H1 (cell line): ENCODE data around the gene DUS1L. TPM values are rescaled to one million over a fixed set of nuclear protein-coding genes. Genes with fewer than 3 reads are reported as not detected.

Source experiments
- CTCF ChIA-PET: fragments of 300-600 bp; sonication (Branson Sonifier 250); formaldehyde crosslinking; loops from one replicate; lab custom pipeline; 2021; ENCODE audit not compliant: partially characterized antibody; lab: Charles Lee
- POLR2A ChIA-PET: fragments of 300-600 bp; sonication (Branson Sonifier 250); formaldehyde crosslinking; loops from one replicate; lab custom pipeline; 2021; ENCODE audit warnings: inconsistent platforms; ENCODE audit not compliant: partially characterized antibody; lab: Charles Lee
- DNase-seq, 2 experiments: peaks; one replicate each; pipeline versions ENCODE4 v3.0.0 to v3.0.0-alpha.2; 2010 to 2022; ENCODE audit warnings: low spot score in 2 of 2, low read depth in 1 of 2, mixed read lengths in 1 of 2
- FAIRE-seq: peaks from 2 replicates; lab custom pipeline; 2011; peaks lifted over from hg19 to GRCh38; lab: Jason Lieb, UNC
- H2AFZ ChIP-seq: 2 replicates; pipeline ENCODE4 v1.8.1; 2012; ENCODE audit warnings: low read length, inconsistent platforms
- H2AK5ac ChIP-seq: 2 replicates; pipeline ENCODE4 v1.6.1; 2013; ENCODE audit warnings: low read depth, low read length
- H2BK120ac ChIP-seq: replicated peaks from 2 replicates; pipeline ENCODE3; 2013; ENCODE audit warnings: low read depth, low read length, inconsistent platforms
- H2BK12ac ChIP-seq: 2 replicates; pipeline ENCODE4 v1.6.1; 2013; ENCODE audit warnings: low read depth, low read length
- H2BK15ac ChIP-seq: 2 replicates; pipeline ENCODE4 v1.6.1; 2013; ENCODE audit warnings: low read length
- H2BK20ac ChIP-seq: 2 replicates; pipeline ENCODE4 v1.6.1; 2013; ENCODE audit warnings: low read length
- H2BK5ac ChIP-seq: 2 replicates; pipeline ENCODE4 v1.6.1; 2013; ENCODE audit warnings: low read depth, low read length
- H3K14ac ChIP-seq: 2 replicates; pipeline ENCODE4 v1.6.1; 2013; ENCODE audit warnings: inconsistent platforms; ENCODE audit not compliant: insufficient read length
- H3K18ac ChIP-seq: 2 replicates; pipeline ENCODE4 v1.6.1; 2013; ENCODE audit warnings: low read length; ENCODE audit errors: extremely low read depth
- H3K23ac ChIP-seq: 2 replicates; pipeline ENCODE4 v1.6.1; 2013; ENCODE audit warnings: inconsistent platforms; ENCODE audit not compliant: insufficient read length
- H3K23me2 ChIP-seq: 2 replicates; pipeline ENCODE4 v1.6.1; 2013; ENCODE audit warnings: low read depth, low read length
- H3K27ac ChIP-seq: 2 replicates; pipeline ENCODE4 v1.6.1; 2011; ENCODE audit warnings: low read depth, low read length, inconsistent platforms
- H3K27me3 ChIP-seq, 4 experiments: replicated peaks in 1 of 4; 1 replicate in 1 of 4; 2 replicates in 3 of 4; pipeline versions ENCODE4 v1.6.1 to v1.8.1; 2011 to 2013; ENCODE audit warnings: low read length in 3 of 4, mild to moderate bottlenecking in 3 of 4, inconsistent platforms in 2 of 4, mixed read lengths in 2 of 4, moderate library complexity in 1 of 4; ENCODE audit not compliant: control insufficient read depth in 3 of 4, insufficient read depth in 3 of 4; ENCODE audit errors: extremely low read depth in 1 of 4
- H3K36me3 ChIP-seq, 4 experiments: 2 replicates each; pipeline versions ENCODE4 v1.6.1 to v1.8.1; 2011 to 2013; ENCODE audit warnings: mild to moderate bottlenecking in 4 of 4, low read length in 3 of 4, moderate library complexity in 2 of 4, control low read depth in 1 of 4, inconsistent platforms in 1 of 4; ENCODE audit not compliant: insufficient read depth in 4 of 4, control insufficient read depth in 2 of 4
- H3K4ac ChIP-seq: replicated peaks from 2 replicates; pipeline ENCODE3; 2013; ENCODE audit warnings: low read length, low read depth, mixed read lengths, inconsistent platforms; ENCODE audit not compliant: insufficient read length
- H3K4me1 ChIP-seq, 4 experiments: replicated peaks in 1 of 4; 1 replicate in 1 of 4; 2 replicates in 3 of 4; pipeline versions ENCODE4 v1.6.1 to v1.8.1; 2011 to 2013; ENCODE audit warnings: low read length in 3 of 4, inconsistent platforms in 2 of 4, mixed read lengths in 1 of 4; ENCODE audit not compliant: insufficient read depth in 4 of 4, control insufficient read depth in 3 of 4
- H3K4me2 ChIP-seq, 2 experiments: 2 replicates each; pipeline versions ENCODE4 v1.6.1 to v1.8.1; 2011 to 2013; ENCODE audit warnings: low read depth in 2 of 2, low read length in 2 of 2, control low read depth in 1 of 2, inconsistent platforms in 1 of 2, mild to moderate bottlenecking in 1 of 2; ENCODE audit not compliant: insufficient read depth in 1 of 2
- H3K4me3 ChIP-seq, 4 experiments: fragments of 200-600, 300-600 bp in 1 of 4; sonication (generic), shearing (Covaris generic), sonication (Bioruptor Twin) in 1 of 4; 2 replicates each; pipeline versions ENCODE4 v1.5.1 to v1.8.1; 2011 to 2016; ENCODE audit warnings: low read length in 4 of 4, low read depth in 3 of 4, control low read depth in 2 of 4, inconsistent platforms in 2 of 4, mild to moderate bottlenecking in 2 of 4, mixed read lengths in 1 of 4, moderate library complexity in 1 of 4; ENCODE audit not compliant: insufficient read depth in 2 of 4; ENCODE audit errors: extremely low read depth in 1 of 4
- H3K56ac ChIP-seq: replicated peaks from 2 replicates; pipeline ENCODE3; 2013; ENCODE audit warnings: low read depth, mild to moderate bottlenecking, mixed read lengths, low read length, inconsistent platforms; ENCODE audit not compliant: insufficient read length
- H3K79me1 ChIP-seq: 2 replicates; pipeline ENCODE4 v1.6.1; 2013; ENCODE audit warnings: low read depth, low read length, control low read depth
- H3K79me2 ChIP-seq, 2 experiments: 2 replicates each; pipeline versions ENCODE4 v1.6.1 to v1.8.1; 2012 to 2013; ENCODE audit warnings: low read length in 2 of 2, mild to moderate bottlenecking in 2 of 2, inconsistent platforms in 1 of 2; ENCODE audit not compliant: insufficient read depth in 2 of 2, control insufficient read depth in 1 of 2
- H3K9ac ChIP-seq, 4 experiments: replicated peaks in 1 of 4; 1 replicate in 1 of 4; 2 replicates in 3 of 4; pipeline versions ENCODE4 v1.6.1 to v1.8.1; 2011 to 2013; ENCODE audit warnings: low read depth in 3 of 4, low read length in 3 of 4, control low read depth in 2 of 4, mild to moderate bottlenecking in 2 of 4, moderate library complexity in 2 of 4, inconsistent platforms in 1 of 4; ENCODE audit errors: extremely low read depth in 1 of 4
- H3K9me3 ChIP-seq, 2 experiments: 2 replicates each; pipeline versions ENCODE4 v1.6.1 to v1.8.1; 2012 to 2013; ENCODE audit warnings: mild to moderate bottlenecking in 2 of 2, moderate library complexity in 2 of 2, control low read depth in 1 of 2, inconsistent platforms in 1 of 2, low read depth in 1 of 2, low read length in 1 of 2, mixed read lengths in 1 of 2; ENCODE audit not compliant: insufficient read depth in 2 of 2
- H4K20me1 ChIP-seq, 2 experiments: replicated peaks in 1 of 2; 2 replicates each; pipeline versions ENCODE3 to v1.8.1; 2011 to 2013; ENCODE audit warnings: inconsistent platforms in 2 of 2, low read length in 2 of 2, mild to moderate bottlenecking in 1 of 2; ENCODE audit not compliant: insufficient read depth in 2 of 2, control insufficient read depth in 1 of 2
- H4K5ac ChIP-seq: 2 replicates; pipeline ENCODE4 v1.6.1; 2013; ENCODE audit warnings: low read length, low read depth, mixed read lengths, inconsistent platforms; ENCODE audit not compliant: insufficient read length
- H4K8ac ChIP-seq: 2 replicates; pipeline ENCODE4 v1.8.0; 2013; ENCODE audit warnings: mild to moderate bottlenecking, moderate library complexity, low read length, inconsistent platforms; ENCODE audit not compliant: insufficient read depth; ENCODE audit errors: extremely low read depth
- H4K91ac ChIP-seq: replicated peaks from 2 replicates; pipeline ENCODE3; 2013; ENCODE audit warnings: low read length, mixed read lengths, inconsistent platforms; ENCODE audit not compliant: insufficient read length
- BRCA1 ChIP-seq: IDR thresholded peaks from 2 replicates; pipeline ENCODE4 v1.6.1; 2012; ENCODE audit warnings: low read depth, low read length, improper control_type of control experiment
- CHD2 ChIP-seq: IDR thresholded peaks from 2 replicates; pipeline ENCODE4 v1.6.1; 2012; ENCODE audit warnings: low read length, improper control_type of control experiment
- CTBP2 ChIP-seq: IDR thresholded peaks from 2 replicates; pipeline ENCODE4 v1.7.0; 2011; ENCODE audit warnings: borderline replicate concordance, mild to moderate bottlenecking, moderate library complexity, mixed read lengths, low read length; ENCODE audit not compliant: insufficient read depth, insufficient read length
- EP300 ChIP-seq, 2 experiments: IDR thresholded peaks; 1 replicate in 1 of 2; 2 replicates in 1 of 2; pipeline ENCODE4 v1.6.1; 2011 to 2012; ENCODE audit warnings: low read depth in 2 of 2, low read length in 2 of 2, mild to moderate bottlenecking in 2 of 2, borderline replicate concordance in 1 of 2, inconsistent platforms in 1 of 2, moderate library complexity in 1 of 2
- EZH2 ChIP-seq: fragments of 200-600 bp; sonication (generic); IDR thresholded peaks from 2 replicates; pipeline ENCODE4 v1.7.1; 2012; ENCODE audit warnings: low read depth, mild to moderate bottlenecking, moderate library complexity, low read length, inconsistent platforms; ENCODE audit not compliant: severe bottlenecking
- HDAC2 ChIP-seq, 2 experiments: fragments of 300-600 bp in 1 of 2; sonication (generic) in 1 of 2; IDR thresholded peaks; 2 replicates each; pipeline ENCODE4 v1.6.1; 2011 to 2012; ENCODE audit warnings: low read depth in 2 of 2, low read length in 2 of 2, mild to moderate bottlenecking in 2 of 2, moderate library complexity in 2 of 2, borderline replicate concordance in 1 of 2, inconsistent platforms in 1 of 2
- HDAC6 ChIP-seq: IDR thresholded peaks from one replicate; pipeline ENCODE4 v1.7.1; 2012; ENCODE audit warnings: low read depth, mild to moderate bottlenecking, inconsistent platforms, low read length, moderate library complexity
- KDM4A ChIP-seq: IDR thresholded peaks from one replicate; pipeline ENCODE4 v1.7.1; 2012; ENCODE audit warnings: low read depth, mild to moderate bottlenecking, moderate library complexity, low read length, inconsistent platforms; ENCODE audit not compliant: severe bottlenecking
- KDM5A ChIP-seq: fragments of 200-600 bp; IDR thresholded peaks from 2 replicates; pipeline ENCODE4 v1.7.1; 2012; ENCODE audit warnings: mild to moderate bottlenecking, low read length, inconsistent platforms, mixed read lengths
- YY1 ChIP-seq: IDR thresholded peaks from 2 replicates; pipeline ENCODE4 v1.6.1; 2011; ENCODE audit warnings: low read depth, mild to moderate bottlenecking, low read length
- WGBS, 2 experiments: shearing (Covaris generic) in 1 of 2; methylation state at CpG; one replicate each; pipeline versions ENCODE4 v1.1.6 to v1.1.7; 2013 to 2015; ENCODE audit warnings: low lambda C conversion rate in 2 of 2, mixed read lengths in 2 of 2, inconsistent platforms in 1 of 2, low coverage in 1 of 2, missing lambda C conversion rate in 1 of 2; ENCODE audit not compliant: insufficient replicate concordance in 2 of 2, insufficient coverage in 1 of 2, insufficient read length in 1 of 2; ENCODE audit errors: extremely low coverage in 1 of 2, missing lambda C conversion rate in 1 of 2; 5-methylcytosine and 5-hydroxymethylcytosine counted together
- polyA plus RNA-seq, 7 experiments: library from polyadenylated mRNA; depleted of rRNA in 3 of 7; stranded (reverse) in 5 of 7; unstranded in 2 of 7; fragments of >200 nt in 5 of 7; fragments of 200-250 nt in 2 of 7; gene quantifications; 1 replicate in 5 of 7; 2 replicates in 1 of 7; 4 replicates in 1 of 7; pipeline versions ENCODE4 v1.2.1 to v1.2.3, GENCODE V29; 2011 to 2013; ENCODE audit warnings: missing spikeins in 2 of 7, mixed read lengths in 2 of 7
- total RNA-seq: library from RNA; stranded (reverse); fragmentation: NEBNext Ultra II Directional; extraction: Animal tissue kit (Norgen Biotek cat#: 25700); gene quantifications from 2 replicates; pipeline ENCODE4 v1.2.1, GENCODE V29; 2021

Gene DUS1L
- total and polyA plus RNA-seq, 2 of the 8 experiments (the other 6 are each of a cell fraction or from before 2014, with no cell fraction given) = 34.5 to 69.1 TPM

GRCh38 chr17:82030470-82031302 lies 34.9 kb downstream of the DUS1L start:
- ChIA-PET CTCF (interaction anchor here (0.5 to 3.1 kb wide), 63 partner anchors 8 to 645 kb away, joined by 3 to 40 read pairs (median 4); partner anchors contain the start of genes CENPX, DCXR, DUS1L and LRRC45), POLR2A (interaction anchor here (0.6 to 4.9 kb wide), 26 partner anchors 8 to 164 kb away, joined by 3 to 38 read pairs (median 5); partner anchors contain the start of genes CENPX, FASN, GPS1 and LRRC45)
- Histone ChIP-seq H4K91ac (no peak overlapping the region), H3K27ac (no peak overlapping the region), H2BK12ac (no peak overlapping the region), H3K18ac (no peak overlapping the region; the same call in 1 of the 2 replicates), H3K36me3 (no peaks in the 10 kb centered on the region; a peak in 2 of 8 replicates), H4K20me1 (peaks cover 0 to 17% of the 10 kb centered on the region in 2 experiments), H2BK15ac (no peak overlapping the region), H3K9ac (no peak overlapping the region; a peak in 1 of 7 replicates), H3K79me1 (0 out of 2 replicates have a peak, but pooled peaks cover 3% of the 10 kb centered on the region), H3K14ac (no peak overlapping the region), H2BK5ac (no peak overlapping the region), H4K5ac (no peak overlapping the region), H2AK5ac (no peak overlapping the region), H3K27me3 (no peaks in the 10 kb centered on the region), H4K8ac (peak overlapping the region; percentile 72), H3K4me3 (peak overlapping the region; percentile 54 to 80 (median 56)), H3K4me2 (peak overlapping the region; percentile 80 to 86), H2AFZ (no peak overlapping the region; the same call in 1 of the 2 replicates), H2BK120ac (no peak overlapping the region), H3K4me1 (peaks cover 0 to 13% (median 2%) of the 10 kb centered on the region in 4 experiments; a peak in 5 of 7 replicates), H3K23me2 (peaks cover 7% of the 10 kb centered on the region; the same call in 1 of the 2 replicates), H3K23ac (no peak overlapping the region), H2BK20ac (no peak overlapping the region), H3K56ac (peak overlapping the region; percentile 59), H3K4ac (peak overlapping the region; percentile 14), H3K79me2 (peaks cover 0 to 2% of the 10 kb centered on the region in 2 experiments; a peak in 1 of 4 replicates), H3K9me3 (no peaks in the 10 kb centered on the region)
- WGBS, 2 experiments = 4% methylated on average over 80 of the region's 94 CpGs; no CpG with 5 or more reads in 1 of the 2 experiments
- peak; percentile 70 to 97 for DNase-seq
- FAIRE-seq = no peak
- TF ChIP-seq KDM5A (peak; percentile 28; the same call in 1 of the 2 replicates), KDM4A (peak; percentile 52), EP300 (IDR thresholded peaks at IDR 0.05; ENCODE audit: borderline replicate concordance in 1 of 2, low read depth in 2 of 2, low read length in 2 of 2) (no peak), BRCA1 (peak; percentile 31; the same call in 1 of the 2 replicates), YY1 (no peak), CHD2 (peak; percentile 57; the same call in 1 of the 2 replicates), HDAC6 (no peak), HDAC2 (IDR thresholded peaks at IDR 0.05; ENCODE audit: borderline replicate concordance in 1 of 2, low read depth in 2 of 2, low read length in 2 of 2) (peak in 1 of 2 experiments; percentile 10; a peak in 2 of 4 replicates), EZH2 (peak; percentile 23), CTBP2 (no peak)
